Fibroblast of lung (primary cell): Measurements from ENCODE around the gene STIM1. TPM values are rescaled to one million over a fixed set of nuclear protein-coding genes. Genes with fewer than 3 reads are reported as not detected.

Experiments
- DNase-seq, 2 donors: peaks; one replicate each; pipeline versions ENCODE4 v3.0.0 to v3.0.0-alpha.2; 2010; ENCODE audit warnings: low read depth in 2 of 2
- H2AFZ ChIP-seq: 2 replicates; pipeline ENCODE4 v1.5.1; 2012; ENCODE audit warnings: low read length, control low read depth, inconsistent platforms
- H3K27ac ChIP-seq: 2 replicates; pipeline ENCODE4 v1.5.1; 2011; ENCODE audit warnings: low read length, control low read depth; ENCODE audit not compliant: insufficient read depth
- H3K27me3 ChIP-seq: 2 replicates; pipeline ENCODE4 v1.5.1; 2011; ENCODE audit warnings: mild to moderate bottlenecking, low read length; ENCODE audit not compliant: control insufficient read depth, insufficient read depth
- H3K36me3 ChIP-seq: 2 replicates; pipeline ENCODE4 v1.5.1; 2011; ENCODE audit warnings: low read length; ENCODE audit not compliant: control insufficient read depth, insufficient read depth
- H3K4me1 ChIP-seq: 2 replicates; pipeline ENCODE4 v1.5.1; 2011; ENCODE audit warnings: low read length; ENCODE audit not compliant: control insufficient read depth, insufficient read depth; ENCODE audit errors: extremely low read depth
- H3K4me2 ChIP-seq: 2 replicates; pipeline ENCODE4 v1.5.1; 2011; ENCODE audit warnings: low read length, control low read depth; ENCODE audit not compliant: insufficient read depth; ENCODE audit errors: extremely low read depth
- H3K4me3 ChIP-seq, 4 experiments: fragments of 200-600 bp in 1 of 4; sonication (generic) in 1 of 4; replicated peaks in 1 of 4; 2 replicates each; pipeline ENCODE4 v1.5.1; 2011 to 2016; ENCODE audit warnings: low read length in 4 of 4, low read depth in 3 of 4, mild to moderate bottlenecking in 3 of 4, control low read depth in 2 of 4, inconsistent platforms in 1 of 4, mixed read lengths in 1 of 4; ENCODE audit not compliant: insufficient read depth in 1 of 4; ENCODE audit errors: control extremely low read depth in 1 of 4
- H3K79me2 ChIP-seq: 2 replicates; pipeline ENCODE4 v1.5.1; 2012; ENCODE audit warnings: mild to moderate bottlenecking, low read length, inconsistent platforms; ENCODE audit not compliant: control insufficient read depth, insufficient read depth
- H3K9ac ChIP-seq: 2 replicates; pipeline ENCODE4 v1.5.1; 2011; ENCODE audit warnings: mild to moderate bottlenecking, low read length, control low read depth; ENCODE audit not compliant: insufficient read depth
- H3K9me3 ChIP-seq: 2 replicates; pipeline ENCODE4 v1.5.1; 2012; ENCODE audit warnings: low read depth, low read length; ENCODE audit not compliant: control insufficient read depth, insufficient read depth
- H4K20me1 ChIP-seq: 2 replicates; pipeline ENCODE4 v1.5.1; 2011; ENCODE audit warnings: low read length; ENCODE audit not compliant: control insufficient read depth, insufficient read depth; ENCODE audit errors: extremely low read depth
- EZH2 ChIP-seq: IDR thresholded peaks from 2 replicates; pipeline ENCODE4 v1.5.1; 2012; ENCODE audit warnings: low read length, control low read depth, mild to moderate bottlenecking; ENCODE audit errors: missing control alignments
- polyA plus RNA-seq, 2 donors: library from polyadenylated mRNA; depleted of rRNA in 1 of 2; stranded (reverse) in 1 of 2; unstranded in 1 of 2; fragments of >200 nt; gene quantifications; 2 replicates each; pipeline ENCODE4 v1.2.1, GENCODE V29; 2011 to 2012; ENCODE audit warnings: missing spikeins in 1 of 2
- total RNA-seq: library from RNA; depleted of rRNA; stranded (reverse); fragments of >200 nt; gene quantifications from 2 replicates; pipeline ENCODE4 v1.2.1, GENCODE V29; 2014
- TF ChIP-seq, protein P1 (sequence below), 2 donors: IDR thresholded peaks in 1 of 2; conservative IDR thresholded peaks in 1 of 2; 1 replicate in 1 of 2; 2 replicates in 1 of 2; pipeline ENCODE4 v1.5.1; 2011 to 2012; ENCODE audit warnings: low read length in 2 of 2, control low read depth in 1 of 2, inconsistent platforms in 1 of 2, low read depth in 1 of 2, mild to moderate bottlenecking in 1 of 2

The STIM1 gene
- total and polyA plus RNA-seq, 2 donors (not counting 1 experiment from before 2014, with no cell fraction given): 38.1 to 44.6 TPM

DNA sequence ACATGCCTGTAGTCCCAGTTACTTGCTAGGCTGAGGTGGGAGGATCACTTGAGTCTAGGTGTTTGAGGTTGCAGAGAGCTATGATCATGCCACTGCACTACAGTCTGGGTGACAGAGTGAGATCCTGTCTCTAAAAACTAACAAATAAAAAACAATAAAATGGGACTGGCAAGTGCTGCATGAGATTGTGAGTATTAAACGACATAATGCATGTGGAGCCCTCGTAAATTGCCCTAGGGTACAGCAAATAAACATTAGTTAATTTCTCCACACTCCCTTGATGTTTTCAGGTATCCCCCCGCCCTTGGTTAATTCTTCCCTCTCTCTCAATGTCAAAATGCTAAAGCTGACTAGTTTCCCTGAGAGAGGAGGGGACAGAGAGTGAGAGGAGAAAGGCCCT, 9.8 kb upstream of the STIM1 start:
- H3K27ac ChIP-seq: no peak overlapping the region
- TF ChIP-seq EZH2: no peak
- TF ChIP-seq, protein P1, sequence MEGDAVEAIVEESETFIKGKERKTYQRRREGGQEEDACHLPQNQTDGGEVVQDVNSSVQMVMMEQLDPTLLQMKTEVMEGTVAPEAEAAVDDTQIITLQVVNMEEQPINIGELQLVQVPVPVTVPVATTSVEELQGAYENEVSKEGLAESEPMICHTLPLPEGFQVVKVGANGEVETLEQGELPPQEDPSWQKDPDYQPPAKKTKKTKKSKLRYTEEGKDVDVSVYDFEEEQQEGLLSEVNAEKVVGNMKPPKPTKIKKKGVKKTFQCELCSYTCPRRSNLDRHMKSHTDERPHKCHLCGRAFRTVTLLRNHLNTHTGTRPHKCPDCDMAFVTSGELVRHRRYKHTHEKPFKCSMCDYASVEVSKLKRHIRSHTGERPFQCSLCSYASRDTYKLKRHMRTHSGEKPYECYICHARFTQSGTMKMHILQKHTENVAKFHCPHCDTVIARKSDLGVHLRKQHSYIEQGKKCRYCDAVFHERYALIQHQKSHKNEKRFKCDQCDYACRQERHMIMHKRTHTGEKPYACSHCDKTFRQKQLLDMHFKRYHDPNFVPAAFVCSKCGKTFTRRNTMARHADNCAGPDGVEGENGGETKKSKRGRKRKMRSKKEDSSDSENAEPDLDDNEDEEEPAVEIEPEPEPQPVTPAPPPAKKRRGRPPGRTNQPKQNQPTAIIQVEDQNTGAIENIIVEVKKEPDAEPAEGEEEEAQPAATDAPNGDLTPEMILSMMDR (conservative IDR thresholded peaks at IDR 0.05 in 1 of 2, IDR thresholded peaks at IDR 0.05 in 1 of 2; ENCODE audit: low read depth in 1 of 2, low read length in 2 of 2): no peak
- peaks cover 6% of the 10 kb centered on the region for H3K4me1 ChIP-seq
- H3K79me2 ChIP-seq: no peaks in the 10 kb centered on the region
- no peaks in the 10 kb centered on the region for H3K9me3 ChIP-seq
- no peak overlapping the region for H3K4me2 ChIP-seq
- H4K20me1 ChIP-seq: no peaks in the 10 kb centered on the region
- H3K4me3 ChIP-seq: no peak overlapping the region
- H3K36me3 ChIP-seq: no peaks in the 10 kb centered on the region
- no peak overlapping the region for H2AFZ ChIP-seq
- DNase-seq: no peak
- H3K9ac ChIP-seq: no peak overlapping the region
- H3K27me3 ChIP-seq: no peaks in the 10 kb centered on the region

DNA sequence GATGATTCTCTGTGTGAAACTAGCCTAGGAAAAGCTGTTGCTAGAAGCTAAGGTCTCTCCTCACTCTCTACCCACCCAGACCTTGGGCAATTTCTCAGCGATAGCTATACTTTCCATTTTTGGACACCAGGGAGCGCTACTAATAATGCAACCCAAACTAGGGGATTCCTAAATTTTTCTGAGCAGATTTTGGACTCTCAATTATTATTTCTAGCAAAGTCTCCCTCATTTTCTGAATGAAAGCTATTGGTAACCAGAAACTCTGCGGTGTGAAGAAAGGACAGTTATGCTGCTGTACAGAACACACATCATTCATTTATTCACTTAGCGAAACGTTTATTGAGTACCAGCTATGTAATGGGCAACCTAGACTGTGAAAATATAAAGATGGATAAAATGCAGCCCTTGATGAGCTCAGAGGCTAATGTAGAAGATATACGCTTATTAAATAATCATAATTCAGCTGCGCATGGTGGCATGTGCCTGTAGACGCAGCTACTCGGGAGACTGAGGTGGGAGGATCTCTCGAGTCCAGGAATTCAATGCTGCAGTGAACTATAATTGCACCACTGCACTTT, 6.1 kb upstream of the STIM1 start:
- Histone ChIP-seq H3K27ac (no peak overlapping the region), H3K9ac (no peak overlapping the region)

DNA sequence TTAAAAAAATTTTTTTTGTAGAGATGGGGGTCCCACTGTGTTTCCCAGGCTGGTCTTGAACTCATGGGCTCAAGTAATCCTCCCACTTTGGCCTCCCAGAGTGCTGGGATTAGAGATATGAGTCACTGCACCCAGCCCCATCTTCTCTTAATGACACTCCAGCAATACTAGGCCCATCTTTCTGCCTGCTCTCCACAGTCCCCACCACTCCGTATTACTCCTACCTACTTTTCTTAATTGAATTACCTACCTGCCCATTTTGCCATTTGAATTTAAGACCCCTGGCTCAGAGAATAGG, 2.0 kb upstream of the STIM1 start:
- Histone ChIP-seq H4K20me1 (no peaks in the 10 kb centered on the region), H3K9ac (no peak overlapping the region), H3K4me2 (no peak overlapping the region), H3K79me2 (peaks cover 7% of the 10 kb centered on the region), H3K36me3 (no peaks in the 10 kb centered on the region), H3K9me3 (no peaks in the 10 kb centered on the region), H3K4me1 (peaks cover 3% of the 10 kb centered on the region), H2AFZ (no peak overlapping the region), H3K27ac (no peak overlapping the region), H3K27me3 (no peaks in the 10 kb centered on the region), H3K4me3 (no peak overlapping the region)
- no peak for DNase-seq
- TF ChIP-seq, protein P1 (conservative IDR thresholded peaks at IDR 0.05 in 1 of 2, IDR thresholded peaks at IDR 0.05 in 1 of 2; ENCODE audit: low read depth in 1 of 2, low read length in 2 of 2): no peak
- TF ChIP-seq EZH2: no peak

More for the DNA sequence above, 6.1 kb upstream of the STIM1 start:
- Histone ChIP-seq H2AFZ (no peak overlapping the region), H3K4me3 (no peak overlapping the region), H3K4me2 (no peak overlapping the region), H3K36me3 (no peaks in the 10 kb centered on the region), H4K20me1 (no peaks in the 10 kb centered on the region), H3K9me3 (no peaks in the 10 kb centered on the region), H3K27me3 (no peaks in the 10 kb centered on the region), H3K4me1 (no peaks in the 10 kb centered on the region), H3K79me2 (no peaks in the 10 kb centered on the region)
- DNase-seq: peak in 1 of 2 donors; percentile 58
- TF ChIP-seq, protein P1 (conservative IDR thresholded peaks at IDR 0.05 in 1 of 2, IDR thresholded peaks at IDR 0.05 in 1 of 2; ENCODE audit: low read depth in 1 of 2, low read length in 2 of 2): peak; percentile 68 to 71
- no peak for TF ChIP-seq EZH2
